OCI-LY1 (cell line): ENCODE results near the gene SFTPB.

Experiments
- CTCF ChIP-seq: fragments of 200-600 bp; sonication (generic), shearing (Covaris generic); IDR thresholded peaks from 2 replicates; pipeline ENCODE4 v1.5.1; 2017; ENCODE audit warnings: mild to moderate bottlenecking, antibody characterized with exemption, low read length, moderate library complexity, mixed read lengths
- EZH2 ChIP-seq: fragments of 200-600 bp; sonication (generic), shearing (Covaris generic); IDR thresholded peaks from 2 replicates; pipeline ENCODE4 v1.8.0; 2017; ENCODE audit warnings: borderline replicate concordance, mixed run types, mild to moderate bottlenecking, antibody characterized with exemption, low read length, moderate library complexity, mixed read lengths

DNA sequence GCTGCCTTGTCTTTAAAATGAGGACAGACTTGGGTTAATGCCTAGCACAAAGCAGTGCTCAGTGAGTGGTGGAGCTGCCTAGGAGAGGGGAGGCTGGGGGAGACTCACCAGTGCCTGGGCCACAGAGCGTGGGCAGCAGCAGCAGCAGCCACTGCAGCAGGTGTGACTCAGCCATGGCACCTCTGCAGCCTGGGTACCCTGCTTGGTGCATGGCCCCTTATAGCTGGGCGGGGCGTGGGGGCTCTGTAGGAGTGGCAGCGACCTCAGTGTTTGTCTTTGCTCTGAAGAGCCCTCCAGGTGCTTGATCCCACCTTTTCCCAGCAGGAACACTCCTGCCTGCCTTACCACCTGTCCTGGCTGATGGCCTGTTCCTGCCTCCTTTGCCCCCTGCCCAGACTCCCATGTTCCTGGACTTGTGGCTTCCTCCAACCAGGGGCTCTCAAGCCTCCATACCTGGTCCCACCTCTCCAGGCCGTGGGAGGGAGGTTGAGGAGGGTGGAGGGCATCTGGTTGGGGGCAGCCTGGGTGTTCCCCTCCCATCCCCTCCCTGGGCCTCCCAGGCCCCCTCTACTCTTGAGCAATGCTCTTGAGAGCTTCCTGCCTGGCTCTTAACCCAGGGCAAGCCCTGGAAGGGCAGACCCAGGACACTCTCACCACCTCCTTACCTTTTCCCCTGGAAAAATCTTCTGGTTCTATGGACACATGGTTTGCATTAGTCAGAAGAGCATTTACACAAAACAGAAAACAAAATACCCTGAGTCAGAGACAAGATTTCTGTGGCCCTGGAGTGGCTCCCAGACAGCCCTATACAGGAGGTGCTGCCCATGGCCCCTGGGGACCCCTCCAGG lies at the start of gene SFTPB:
- no peak for TF ChIP-seq CTCF
- no peak for TF ChIP-seq EZH2
